ENCODE measurements around the gene OMP. TPM values are rescaled to one million over a fixed set of nuclear protein-coding genes. Genes with fewer than 3 reads are reported as not detected.
A peak's percentile ranks its signal among the peaks of the same experiment; 100 is the strongest.

The OMP gene
- total and polyA plus RNA-seq, 2 experiments from 2014 or later, result not detected

DNA sequence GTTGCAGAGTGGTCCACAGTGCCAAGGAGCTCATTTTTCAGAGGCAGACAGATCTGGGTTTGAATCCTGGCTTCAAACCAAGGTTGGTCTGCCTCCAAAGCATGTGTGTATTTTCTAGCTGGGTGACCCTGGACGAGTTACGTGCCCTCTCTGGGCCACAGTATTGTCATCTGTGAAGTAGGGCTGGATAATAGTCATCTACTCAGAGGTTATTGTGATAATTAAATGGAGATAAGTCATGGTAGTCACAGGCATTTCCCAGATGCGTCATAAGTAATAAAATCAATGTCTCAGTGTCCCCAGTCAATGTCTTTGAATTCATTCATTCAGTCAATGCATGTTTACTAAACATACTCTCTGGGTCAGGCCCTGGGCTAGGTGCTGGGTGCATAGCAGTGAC is 8.6 kb downstream of the OMP start:
- no peak for DNase-seq (ENCODE audit: low read depth in 1 of 2, low spot score in 1 of 2)
- TF ChIP-seq, protein P1, sequence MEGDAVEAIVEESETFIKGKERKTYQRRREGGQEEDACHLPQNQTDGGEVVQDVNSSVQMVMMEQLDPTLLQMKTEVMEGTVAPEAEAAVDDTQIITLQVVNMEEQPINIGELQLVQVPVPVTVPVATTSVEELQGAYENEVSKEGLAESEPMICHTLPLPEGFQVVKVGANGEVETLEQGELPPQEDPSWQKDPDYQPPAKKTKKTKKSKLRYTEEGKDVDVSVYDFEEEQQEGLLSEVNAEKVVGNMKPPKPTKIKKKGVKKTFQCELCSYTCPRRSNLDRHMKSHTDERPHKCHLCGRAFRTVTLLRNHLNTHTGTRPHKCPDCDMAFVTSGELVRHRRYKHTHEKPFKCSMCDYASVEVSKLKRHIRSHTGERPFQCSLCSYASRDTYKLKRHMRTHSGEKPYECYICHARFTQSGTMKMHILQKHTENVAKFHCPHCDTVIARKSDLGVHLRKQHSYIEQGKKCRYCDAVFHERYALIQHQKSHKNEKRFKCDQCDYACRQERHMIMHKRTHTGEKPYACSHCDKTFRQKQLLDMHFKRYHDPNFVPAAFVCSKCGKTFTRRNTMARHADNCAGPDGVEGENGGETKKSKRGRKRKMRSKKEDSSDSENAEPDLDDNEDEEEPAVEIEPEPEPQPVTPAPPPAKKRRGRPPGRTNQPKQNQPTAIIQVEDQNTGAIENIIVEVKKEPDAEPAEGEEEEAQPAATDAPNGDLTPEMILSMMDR (IDR thresholded peaks at IDR 0.05; ENCODE audit: low read depth, low read length), result no peak
- H3K27me3 ChIP-seq, result no peaks in the 10 kb centered on the region
- no peaks in the 10 kb centered on the region for H3K36me3 ChIP-seq
- no peak overlapping the region for H3K27ac ChIP-seq
- H3K9me3 ChIP-seq (ENCODE audit: low read depth), result no peaks in the 10 kb centered on the region
- H3K4me1 ChIP-seq (ENCODE audit: low read depth), result no peaks in the 10 kb centered on the region
- no peak overlapping the region for H3K4me3 ChIP-seq

DNA sequence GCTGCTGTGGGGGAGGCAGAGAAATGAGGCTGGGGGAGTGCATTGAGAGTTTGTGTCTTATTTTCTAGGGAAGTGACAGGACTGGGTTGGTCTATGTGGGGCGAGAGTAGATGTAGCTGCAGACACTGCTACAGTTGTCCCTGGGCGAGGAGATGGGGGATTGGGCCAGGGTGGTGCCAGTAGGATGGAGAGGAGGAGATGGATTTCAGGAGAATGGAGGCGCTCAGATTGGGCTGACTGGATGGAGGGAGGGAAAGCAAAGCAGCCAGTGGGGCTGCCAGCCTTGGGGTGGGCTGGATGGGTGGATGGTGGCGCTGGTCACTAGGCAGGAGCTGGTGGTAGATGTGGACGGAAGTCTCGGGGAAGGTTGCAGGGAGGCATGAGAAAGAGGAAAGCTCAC is 9.3 kb downstream of the OMP start:
- H3K27me3 ChIP-seq, result no peaks in the 10 kb centered on the region
- TF ChIP-seq, protein P1 (IDR thresholded peaks at IDR 0.05; ENCODE audit: low read depth, low read length), result no peak
- no peaks in the 10 kb centered on the region for H3K36me3 ChIP-seq
- no peak overlapping the region for H3K27ac ChIP-seq
- H3K4me3 ChIP-seq, result no peak overlapping the region
- no peak for DNase-seq (ENCODE audit: low read depth in 1 of 2, low spot score in 1 of 2)
- H3K9me3 ChIP-seq (ENCODE audit: low read depth), result no peaks in the 10 kb centered on the region
- H3K4me1 ChIP-seq (ENCODE audit: low read depth), result no peaks in the 10 kb centered on the region

DNA sequence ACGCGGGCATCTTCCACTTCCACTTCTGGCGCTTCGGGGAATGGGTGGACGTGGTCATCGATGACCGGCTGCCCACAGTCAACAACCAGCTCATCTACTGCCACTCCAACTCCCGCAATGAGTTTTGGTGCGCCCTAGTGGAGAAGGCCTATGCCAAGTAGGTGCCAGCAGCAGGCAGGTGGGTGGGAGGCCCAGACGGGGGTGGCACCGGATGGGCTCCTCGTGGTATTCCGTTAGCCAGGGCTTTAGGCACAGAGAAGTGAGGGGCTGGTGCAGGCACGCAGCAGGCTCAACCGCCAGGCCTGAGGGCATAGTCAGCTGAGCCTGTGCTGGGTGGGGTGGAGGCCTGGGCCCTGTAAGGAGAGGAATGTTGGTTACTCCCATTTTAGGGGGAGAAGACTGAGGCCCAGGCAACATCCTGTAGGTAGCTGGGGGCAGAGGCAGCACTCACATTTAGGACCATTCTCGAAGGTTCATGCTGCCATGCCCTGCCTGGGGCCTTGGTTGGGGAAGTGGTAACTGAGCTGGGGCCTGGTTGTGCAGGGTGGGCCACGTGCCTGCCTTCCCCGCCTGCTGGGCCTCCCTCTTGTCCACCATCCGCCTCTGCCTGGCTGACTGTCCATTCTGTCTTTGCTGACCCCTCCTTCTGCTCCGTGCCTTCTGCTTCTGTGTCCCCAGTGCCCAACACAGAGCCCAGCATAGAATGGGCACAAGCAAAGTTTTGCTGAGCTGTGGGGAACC is 10.2 kb downstream of the OMP start:
- Histone ChIP-seq H3K4me3 (no peak overlapping the region), H3K36me3 (no peaks in the 10 kb centered on the region), H3K4me1 (ENCODE audit: low read depth) (no peaks in the 10 kb centered on the region), H3K9me3 (ENCODE audit: low read depth) (no peaks in the 10 kb centered on the region), H3K27me3 (no peaks in the 10 kb centered on the region), H3K27ac (no peak overlapping the region)
- TF ChIP-seq, protein P1 (IDR thresholded peaks at IDR 0.05; ENCODE audit: low read depth, low read length), result no peak
- no peak for DNase-seq (ENCODE audit: low read depth in 1 of 2, low spot score in 1 of 2)

DNA sequence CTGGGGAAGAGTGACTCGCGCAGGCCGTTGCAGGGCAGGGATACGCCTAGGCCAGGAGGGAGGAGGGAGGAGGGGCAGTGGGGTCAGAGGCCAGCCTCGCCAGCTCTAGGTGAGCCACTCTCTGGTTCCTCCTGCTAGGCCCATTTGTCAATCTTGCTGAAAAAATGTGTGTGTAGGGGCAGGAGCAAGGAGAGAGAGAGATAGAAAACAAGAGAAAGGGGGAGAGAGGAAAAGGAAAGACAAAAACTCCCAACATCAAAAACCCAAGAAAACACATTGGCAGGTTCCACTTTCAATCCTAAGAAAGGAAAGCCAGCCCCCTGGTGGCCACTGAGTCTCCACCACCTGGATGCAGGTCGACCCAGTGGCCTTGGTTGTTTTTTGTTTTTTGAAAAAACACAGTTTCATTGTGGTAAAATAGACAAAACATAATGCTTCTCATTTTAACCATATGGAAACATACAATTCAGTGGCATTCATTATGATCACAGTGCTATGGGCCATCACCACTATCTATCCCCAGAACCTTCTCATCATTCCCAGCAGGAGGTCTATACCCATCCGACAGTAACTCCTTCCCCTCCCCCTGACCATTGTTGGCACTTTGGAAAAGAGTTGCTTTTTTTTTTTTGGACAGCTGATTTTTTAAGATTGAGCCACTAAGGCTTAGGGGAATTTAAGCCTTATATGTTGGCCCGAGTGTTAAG is 10.9 kb downstream of the OMP start:
- Histone ChIP-seq H3K9me3 (ENCODE audit: low read depth) (no peaks in the 10 kb centered on the region), H3K36me3 (no peaks in the 10 kb centered on the region), H3K4me1 (ENCODE audit: low read depth) (no peaks in the 10 kb centered on the region), H3K4me3 (no peak overlapping the region), H3K27me3 (no peaks in the 10 kb centered on the region), H3K27ac (no peak overlapping the region)
- TF ChIP-seq, protein P1 (IDR thresholded peaks at IDR 0.05; ENCODE audit: low read depth, low read length), result peak; percentile 73
- peak; percentile 60 to 61 for DNase-seq (ENCODE audit: low read depth in 1 of 2, low spot score in 1 of 2)

DNA sequence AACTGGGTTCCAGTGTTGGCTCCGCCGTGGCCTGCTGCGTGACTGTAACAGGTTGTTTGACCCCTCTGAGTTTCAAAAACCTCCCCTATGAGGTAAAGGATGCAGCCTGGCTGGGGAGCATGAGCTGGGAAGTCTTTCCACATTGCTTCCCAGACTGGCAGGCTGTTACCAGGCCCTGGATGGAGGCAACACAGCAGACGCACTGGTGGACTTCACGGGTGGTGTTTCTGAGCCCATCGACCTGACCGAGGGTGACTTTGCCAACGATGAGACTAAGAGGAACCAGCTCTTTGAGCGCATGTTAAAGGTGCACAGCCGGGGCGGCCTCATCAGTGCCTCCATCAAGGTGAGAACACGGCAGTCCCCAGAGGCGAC is 11.4 kb downstream of the OMP start:
- no peaks in the 10 kb centered on the region for H3K9me3 ChIP-seq (ENCODE audit: low read depth)
- DNase-seq (ENCODE audit: low read depth in 1 of 2, low spot score in 1 of 2), result no peak

More for the DNA sequence above, 11.4 kb downstream of the OMP start:
- Histone ChIP-seq H3K4me3 (no peak overlapping the region), H3K27ac (no peak overlapping the region), H3K4me1 (ENCODE audit: low read depth) (no peaks in the 10 kb centered on the region), H3K27me3 (no peaks in the 10 kb centered on the region), H3K36me3 (no peaks in the 10 kb centered on the region)
- TF ChIP-seq, protein P1 (IDR thresholded peaks at IDR 0.05; ENCODE audit: low read depth, low read length), result no peak

Data from cardiac muscle cell (in vitro differentiated cells and primary cell).